MM.1S (cell line): ENCODE data around the gene GNAI3.

Source experiments
- DNase-seq: peaks from one replicate; pipeline ENCODE4 v3.0.0-alpha.2; 2015
- H2AFZ ChIP-seq: fragments of 300-600 bp; sonication (generic); 2 replicates; pipeline ENCODE4 v1.6.0; 2016; ENCODE audit warnings: antibody characterized with exemption, low read length
- H3F3A ChIP-seq: fragments of 300-600 bp; sonication (generic); 2 replicates; pipeline ENCODE4 v1.6.1; 2016; ENCODE audit warnings: mild to moderate bottlenecking, antibody characterized with exemption, low read length, moderate library complexity, mixed read lengths; ENCODE audit not compliant: insufficient read depth
- H3K27ac ChIP-seq: fragments of 300-600 bp; sonication (generic); 2 replicates; pipeline ENCODE4 v1.5.1; 2016; ENCODE audit warnings: mild to moderate bottlenecking, low read length
- H3K27me3 ChIP-seq: fragments of 300-600 bp; sonication (generic); replicated peaks from 2 replicates; pipeline ENCODE4 v1.6.0; 2016; ENCODE audit warnings: low read length; ENCODE audit not compliant: insufficient read depth
- H3K36me3 ChIP-seq: fragments of 300-600 bp; sonication (generic); replicated peaks from 2 replicates; pipeline ENCODE4 v1.6.1; 2016; ENCODE audit warnings: mild to moderate bottlenecking, low read length, mixed read lengths; ENCODE audit not compliant: insufficient read depth
- H3K4me1 ChIP-seq: fragments of 300-600 bp; sonication (generic); 2 replicates; pipeline ENCODE4 v1.6.1; 2016; ENCODE audit warnings: low read length, mixed read lengths
- H3K4me2 ChIP-seq: fragments of 300-600 bp; sonication (generic); 2 replicates; pipeline ENCODE4 v1.6.0; 2016; ENCODE audit warnings: low read depth, low read length
- H3K4me3 ChIP-seq: fragments of 300-600 bp; sonication (generic); 2 replicates; pipeline ENCODE4 v1.5.1; 2016; ENCODE audit warnings: low read length, mixed read lengths
- H3K79me2 ChIP-seq: fragments of 300-600 bp; sonication (generic); 2 replicates; pipeline ENCODE4 v1.6.1; 2016; ENCODE audit warnings: mixed run types, low read length, mixed read lengths
- H3K9ac ChIP-seq: fragments of 300-600 bp; sonication (generic); 2 replicates; pipeline ENCODE4 v1.6.1; 2016; ENCODE audit warnings: low read length, mixed read lengths
- H3K9me2 ChIP-seq: fragments of 300-600 bp; sonication (generic); replicated peaks from 2 replicates; pipeline ENCODE4 v1.6.1; 2016; ENCODE audit warnings: mild to moderate bottlenecking, low read length, mixed read lengths; ENCODE audit not compliant: insufficient read depth
- H3K9me3 ChIP-seq: fragments of 300-600 bp; sonication (generic); replicated peaks from 2 replicates; pipeline ENCODE4 v1.6.1; 2016; ENCODE audit warnings: mild to moderate bottlenecking, low read length, mixed read lengths; ENCODE audit not compliant: insufficient read depth
- H4K20me1 ChIP-seq: fragments of 300-600 bp; sonication (generic); 2 replicates; pipeline ENCODE4 v1.6.1; 2016; ENCODE audit warnings: mild to moderate bottlenecking, low read length, moderate library complexity, mixed read lengths; ENCODE audit not compliant: insufficient read depth
- EZH2 ChIP-seq: fragments of 300-600 bp; sonication (generic); optimal IDR thresholded peaks from 2 replicates; pipeline ENCODE3; 2017; ENCODE audit warnings: low read depth, mild to moderate bottlenecking, antibody characterized with exemption, low read length, mixed read lengths
- EZH2phosphoT487 ChIP-seq: fragments of 300-600 bp; sonication (generic); IDR thresholded peaks from 2 replicates; pipeline ENCODE4 v1.6.1; 2018; ENCODE audit warnings: antibody characterized with exemption, low read length
- TF ChIP-seq, protein P1 (sequence below): fragments of 300-600 bp; sonication (generic); IDR thresholded peaks from 2 replicates; pipeline ENCODE4 v1.5.1; 2016; ENCODE audit warnings: antibody characterized with exemption, low read length, mixed read lengths

The GNAI3 gene

DNA sequence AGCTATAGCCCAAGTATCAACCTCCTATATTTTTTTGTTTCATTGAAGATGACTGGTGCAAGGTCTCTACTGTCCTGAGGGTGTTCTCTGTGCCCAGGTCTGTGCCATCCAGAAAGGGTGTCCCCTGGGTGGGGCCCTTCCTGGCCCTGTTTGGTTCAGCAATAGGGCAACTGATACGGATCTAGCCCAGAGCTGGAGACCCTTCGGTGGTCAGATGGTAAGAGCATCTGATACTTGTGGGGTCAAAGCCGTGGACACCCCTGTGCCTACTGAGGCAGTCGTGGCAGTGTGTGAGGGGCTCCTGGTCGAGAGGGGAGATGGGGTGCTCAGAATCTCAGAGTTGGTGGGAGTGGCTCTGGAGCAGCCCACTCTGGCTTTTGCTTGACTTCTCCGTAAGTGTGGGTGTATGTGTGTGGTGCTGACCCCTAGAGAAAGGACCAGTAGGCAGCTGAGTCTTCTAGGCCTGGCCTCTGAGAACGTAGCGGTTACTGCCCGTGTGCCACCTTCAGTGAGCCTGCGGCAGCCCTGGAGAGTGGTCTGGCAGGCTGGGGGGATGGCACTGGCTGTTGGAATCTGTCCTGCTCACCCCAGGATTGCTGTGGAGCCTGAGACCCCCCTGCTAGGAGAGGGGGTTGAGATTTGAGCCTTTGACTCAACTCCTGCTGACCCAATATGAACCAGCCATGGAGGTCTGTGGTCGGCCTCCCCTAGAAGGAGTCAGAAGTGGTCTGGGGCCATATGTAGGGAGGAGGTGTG, 73.9 kb downstream of the GNAI3 start:
- H3K79me2 ChIP-seq = peaks cover 32% of the 10 kb centered on the region
- no peak for DNase-seq

DNA sequence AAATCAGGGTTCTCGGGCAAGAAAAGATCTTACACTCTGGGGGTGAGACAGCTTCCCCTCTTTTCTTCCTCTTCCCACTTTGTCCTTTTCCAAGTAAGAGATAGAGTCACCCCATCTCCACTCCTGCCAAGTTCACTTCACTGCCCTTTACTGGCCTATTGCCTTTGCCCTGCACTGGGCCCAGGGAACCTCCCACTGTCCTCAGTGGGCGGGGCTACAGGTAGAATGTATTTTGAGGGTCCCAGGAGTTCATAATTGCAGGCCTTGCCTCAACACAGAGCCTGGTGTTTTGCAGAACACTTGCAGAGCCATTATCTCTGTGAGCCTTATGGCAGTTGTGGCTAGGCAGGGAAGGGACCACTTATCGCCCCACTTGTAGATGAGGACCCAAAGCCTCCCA, 74.5 kb downstream of the GNAI3 start:
- TF ChIP-seq, protein P1, sequence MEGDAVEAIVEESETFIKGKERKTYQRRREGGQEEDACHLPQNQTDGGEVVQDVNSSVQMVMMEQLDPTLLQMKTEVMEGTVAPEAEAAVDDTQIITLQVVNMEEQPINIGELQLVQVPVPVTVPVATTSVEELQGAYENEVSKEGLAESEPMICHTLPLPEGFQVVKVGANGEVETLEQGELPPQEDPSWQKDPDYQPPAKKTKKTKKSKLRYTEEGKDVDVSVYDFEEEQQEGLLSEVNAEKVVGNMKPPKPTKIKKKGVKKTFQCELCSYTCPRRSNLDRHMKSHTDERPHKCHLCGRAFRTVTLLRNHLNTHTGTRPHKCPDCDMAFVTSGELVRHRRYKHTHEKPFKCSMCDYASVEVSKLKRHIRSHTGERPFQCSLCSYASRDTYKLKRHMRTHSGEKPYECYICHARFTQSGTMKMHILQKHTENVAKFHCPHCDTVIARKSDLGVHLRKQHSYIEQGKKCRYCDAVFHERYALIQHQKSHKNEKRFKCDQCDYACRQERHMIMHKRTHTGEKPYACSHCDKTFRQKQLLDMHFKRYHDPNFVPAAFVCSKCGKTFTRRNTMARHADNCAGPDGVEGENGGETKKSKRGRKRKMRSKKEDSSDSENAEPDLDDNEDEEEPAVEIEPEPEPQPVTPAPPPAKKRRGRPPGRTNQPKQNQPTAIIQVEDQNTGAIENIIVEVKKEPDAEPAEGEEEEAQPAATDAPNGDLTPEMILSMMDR = no peak
- TF ChIP-seq EZH2phosphoT487 (no peak), EZH2 (no peak)
- no peak for DNase-seq
- H3K9ac ChIP-seq = no peak overlapping the region
- peaks cover 7% of the 10 kb centered on the region for H3K4me1 ChIP-seq
- H3K9me3 ChIP-seq = no peaks in the 10 kb centered on the region
- no peaks in the 10 kb centered on the region for H3F3A ChIP-seq
- H4K20me1 ChIP-seq = no peaks in the 10 kb centered on the region
- H3K79me2 ChIP-seq = peaks cover 32% of the 10 kb centered on the region
- H3K36me3 ChIP-seq = no peaks in the 10 kb centered on the region
- H3K27me3 ChIP-seq = no peaks in the 10 kb centered on the region
- H3K4me3 ChIP-seq = no peak overlapping the region
- H3K9me2 ChIP-seq = no peaks in the 10 kb centered on the region
- H3K27ac ChIP-seq = no peak overlapping the region
- no peak overlapping the region for H2AFZ ChIP-seq
- no peak overlapping the region for H3K4me2 ChIP-seq

More for the DNA sequence above, 73.9 kb downstream of the GNAI3 start:
- H3K27ac ChIP-seq = no peak overlapping the region
- H3K9me3 ChIP-seq = no peaks in the 10 kb centered on the region
- no peak for TF ChIP-seq EZH2
- TF ChIP-seq EZH2phosphoT487 = no peak
- TF ChIP-seq, protein P1 = no peak
- no peaks in the 10 kb centered on the region for H3F3A ChIP-seq
- H3K36me3 ChIP-seq = no peaks in the 10 kb centered on the region
- H3K4me3 ChIP-seq = no peak overlapping the region
- H3K9ac ChIP-seq = no peak overlapping the region
- H3K4me1 ChIP-seq = peaks cover 7% of the 10 kb centered on the region
- no peaks in the 10 kb centered on the region for H3K27me3 ChIP-seq
- no peak overlapping the region for H3K4me2 ChIP-seq
- no peaks in the 10 kb centered on the region for H4K20me1 ChIP-seq
- H3K9me2 ChIP-seq = no peaks in the 10 kb centered on the region
- H2AFZ ChIP-seq = no peak overlapping the region

DNA sequence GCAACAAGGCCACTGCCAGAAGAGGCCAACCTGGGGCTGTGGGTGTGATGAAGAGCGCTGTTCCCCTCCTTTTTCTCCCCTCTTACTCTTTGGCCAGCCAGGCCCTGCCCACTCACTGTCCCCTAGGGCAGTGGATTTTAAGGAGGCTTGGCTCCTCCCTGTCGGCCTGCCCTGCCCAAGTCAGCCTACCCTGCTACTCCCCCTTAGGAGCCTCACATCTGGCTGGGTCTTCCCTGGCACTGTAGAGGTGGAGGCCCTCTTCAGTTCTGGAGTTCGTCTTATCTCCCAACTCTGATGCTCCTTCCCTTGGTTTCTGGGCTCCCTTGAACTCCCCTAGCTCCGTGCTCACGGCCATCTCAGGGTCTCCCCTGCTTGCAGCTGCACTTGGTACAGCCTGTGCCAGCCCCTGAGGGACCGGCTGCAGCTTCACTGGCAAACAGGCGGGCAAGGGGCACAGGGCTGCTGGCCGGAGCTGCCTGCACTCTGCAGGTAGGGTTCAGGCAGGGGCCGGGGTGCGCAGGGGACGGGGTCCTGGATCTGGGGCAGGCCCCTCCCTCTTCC, 75.3 kb downstream of the GNAI3 start:
- H3K27me3 ChIP-seq = no peaks in the 10 kb centered on the region
- H3K27ac ChIP-seq = no peak overlapping the region
- TF ChIP-seq, protein P1 = no peak
- TF ChIP-seq EZH2phosphoT487 (no peak), EZH2 (no peak)
- no peaks in the 10 kb centered on the region for H3K36me3 ChIP-seq
- H3K9me2 ChIP-seq = no peaks in the 10 kb centered on the region
- H3F3A ChIP-seq = no peaks in the 10 kb centered on the region
- H3K4me3 ChIP-seq = no peak overlapping the region
- no peak for DNase-seq
- H3K9ac ChIP-seq = no peak overlapping the region
- no peak overlapping the region for H2AFZ ChIP-seq
- no peak overlapping the region for H3K4me2 ChIP-seq
- no peaks in the 10 kb centered on the region for H4K20me1 ChIP-seq
- H3K4me1 ChIP-seq = peaks cover 7% of the 10 kb centered on the region
- no peaks in the 10 kb centered on the region for H3K9me3 ChIP-seq
- peaks cover 32% of the 10 kb centered on the region for H3K79me2 ChIP-seq
